Panc1 (cell line): Measurements from ENCODE around the gene ABCA8. TPM values are rescaled to one million over a fixed set of nuclear protein-coding genes. Genes with fewer than 3 reads are reported as not detected.

Source experiments
- ATAC-seq: fragments of 200-7000 bp; cut with Tn5 transposase; 2 replicates; pipeline ENCODE4 v1.9.1; 2020; ENCODE audit warnings: mild to moderate bottlenecking, moderate library complexity
- BruUV-seq: library from RNA; stranded (reverse); fragments of 400-500 nt; replicated peaks from 2 replicates; lab custom pipeline; 2021; lab: Mats Ljungman, UMichigan
- CTCF ChIA-PET: fragments of 300-600 bp; sonication (Branson Sonifier 250); formaldehyde crosslinking; loops from one replicate; lab custom pipeline; 2022; ENCODE audit warnings: antibody characterized with exemption; lab: Charles Lee
- POLR2A ChIA-PET: fragments of 300-600 bp; sonication (Branson Sonifier 250); formaldehyde crosslinking; loops from one replicate; lab custom pipeline; 2022; ENCODE audit warnings: antibody characterized with exemption; lab: Charles Lee
- DNase-seq: peaks from one replicate; pipeline ENCODE4 v3.0.0-alpha.2; 2010; ENCODE audit warnings: low read depth, low spot score
- H3K27ac ChIP-seq: 2 replicates; pipeline ENCODE4 v1.5.1; 2011; ENCODE audit warnings: mild to moderate bottlenecking, low read length, inconsistent platforms
- H3K27me3 ChIP-seq: fragments of 200-500 bp; sonication (Bioruptor generic); 2 replicates; pipeline ENCODE4 v1.6.0; 2014; ENCODE audit warnings: low read length, inconsistent platforms; ENCODE audit not compliant: control insufficient read depth, insufficient read depth
- H3K36me3 ChIP-seq: fragments of 200-500 bp; sonication (Bioruptor generic); 2 replicates; pipeline ENCODE4 v1.5.1; 2014; ENCODE audit warnings: inconsistent platforms, mild to moderate bottlenecking, low read length, moderate library complexity; ENCODE audit not compliant: control insufficient read depth, insufficient read depth
- H3K4me1 ChIP-seq: 2 replicates; pipeline ENCODE4 v1.5.1; 2011; ENCODE audit warnings: inconsistent platforms, mild to moderate bottlenecking, low read length, moderate library complexity; ENCODE audit not compliant: control insufficient read depth, insufficient read depth
- H3K4me3 ChIP-seq, 2 experiments: 2 replicates each; pipeline ENCODE4 v1.5.1; 2011 to 2012; ENCODE audit warnings: low read depth in 2 of 2, low read length in 2 of 2, mild to moderate bottlenecking in 2 of 2, inconsistent platforms in 1 of 2, moderate library complexity in 1 of 2
- H3K9me3 ChIP-seq: fragments of 200-500 bp; sonication (Bioruptor generic); 2 replicates; pipeline ENCODE4 v1.5.1; 2014; ENCODE audit warnings: low read depth, mild to moderate bottlenecking, inconsistent platforms, low read length, moderate library complexity; ENCODE audit not compliant: control insufficient read depth, insufficient read depth
- CTCF ChIP-seq: fragments of 450-650 bp; IDR thresholded peaks from 2 replicates; pipeline ENCODE4 v1.5.1; 2017; ENCODE audit warnings: mild to moderate bottlenecking
- POLR2AphosphoS5 ChIP-seq: IDR thresholded peaks from 2 replicates; pipeline ENCODE4 v1.6.1; 2012; ENCODE audit warnings: mild to moderate bottlenecking, low read depth, low read length, moderate library complexity
- REST ChIP-seq, 2 experiments: IDR thresholded peaks; 2 replicates each; pipeline ENCODE4 v1.6.1; 2011 to 2012; ENCODE audit warnings: low read depth in 2 of 2, control low read depth in 1 of 2, low read length in 1 of 2, mild to moderate bottlenecking in 1 of 2, moderate library complexity in 1 of 2; ENCODE audit not compliant: insufficient read depth in 1 of 2
- SIN3A ChIP-seq: IDR thresholded peaks from 2 replicates; pipeline ENCODE4 v1.6.1; 2012; ENCODE audit warnings: low read depth, mild to moderate bottlenecking, low read length, moderate library complexity, borderline replicate concordance; ENCODE audit not compliant: insufficient read depth
- TCF7L2 ChIP-seq: IDR thresholded peaks from 2 replicates; pipeline ENCODE4 v1.6.1; 2011; ENCODE audit warnings: mild to moderate bottlenecking, low read depth, low read length, inconsistent platforms
- in situ Hi-C: cut with HindIII; loops from 2 replicates; pipeline ENCODE4 v1.10.0; 2016; ENCODE audit warnings: low sequenced_read_pairs, low pct_unique_long_range_greater_than_20kb
- intact Hi-C: fragments of 100-400 bp; cut with micrococcal nuclease; formaldehyde crosslinking; loops from one replicate; pipeline ENCODE4 v1.10.0; 2022; ENCODE audit not compliant: unreplicated experiment
- total RNA-seq: library from RNA; stranded (reverse); gene quantifications from one replicate; pipeline ENCODE4 v1.2.1, GENCODE V29; 2021; ENCODE audit not compliant: unreplicated experiment

Gene ABCA8
- total RNA-seq, 1 experiment from 2014 or later, result 0.23 TPM

DNA sequence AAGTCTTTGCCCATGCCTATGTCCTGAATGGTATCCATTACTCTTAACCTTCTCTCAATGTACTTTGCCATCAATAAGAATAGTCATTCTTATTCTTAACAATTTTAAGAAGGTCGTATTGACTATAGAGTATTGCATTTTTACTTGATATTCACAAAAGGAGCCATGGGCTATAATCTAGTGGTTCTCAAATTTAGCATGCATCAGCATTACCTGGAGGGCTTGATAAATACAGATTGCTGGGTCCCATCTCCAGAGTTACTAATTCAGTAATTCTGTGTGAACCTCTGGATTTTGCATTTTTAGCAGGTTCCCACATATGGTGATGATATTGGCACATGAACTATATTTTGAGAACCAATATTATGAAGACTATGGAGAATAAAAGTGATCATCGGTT lies 89.6 kb downstream of the ABCA8 start:
- intact Hi-C loops, result no loop called here
- H3K4me3 ChIP-seq, result no peak overlapping the region
- no peaks in the 10 kb centered on the region; the same call in 1 of the 2 replicates for H3K36me3 ChIP-seq
- no peaks in the 10 kb centered on the region for H3K4me1 ChIP-seq
- ATAC-seq, result no peak
- DNase-seq, result no peak
- TF ChIP-seq CTCF, result no peak
- ChIA-PET CTCF (no interaction called here), POLR2A (no interaction called here)
- in situ Hi-C loops, result no loop called here
- H3K27ac ChIP-seq, result no peak overlapping the region
- no peaks in the 10 kb centered on the region for H3K9me3 ChIP-seq
- BruUV-seq, result no TSS peak
- H3K27me3 ChIP-seq, result no peaks in the 10 kb centered on the region

DNA sequence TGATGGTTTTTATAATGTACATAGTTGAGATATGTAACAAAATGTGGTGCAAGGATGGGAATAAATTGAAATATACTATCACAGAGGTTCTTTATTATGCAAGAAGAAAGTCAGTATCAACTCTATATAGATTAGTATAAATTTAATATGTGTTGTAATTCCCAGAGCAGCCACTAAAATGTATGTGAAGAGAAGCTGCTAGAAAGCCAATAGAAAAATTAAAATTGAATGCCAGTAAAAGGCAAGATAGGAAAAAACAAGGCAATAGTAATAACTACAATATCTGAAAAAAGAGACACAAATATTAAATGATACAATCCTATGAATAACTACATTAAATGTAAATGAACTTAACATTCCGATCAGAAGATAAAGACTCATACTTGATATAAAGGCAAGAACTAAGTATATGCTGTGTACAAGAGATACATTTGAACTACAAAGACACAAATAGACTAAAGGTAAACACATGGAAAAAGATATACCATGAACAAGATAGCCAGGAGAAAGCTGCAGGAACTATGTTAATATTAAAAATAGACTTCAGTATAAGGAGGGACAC lies 92.0 kb downstream of the ABCA8 start:
- intact Hi-C loops, result no loop called here
- no TSS peak for BruUV-seq
- Histone ChIP-seq H3K4me1 (no peaks in the 10 kb centered on the region), H3K9me3 (no peaks in the 10 kb centered on the region), H3K27ac (no peak overlapping the region), H3K36me3 (no peaks in the 10 kb centered on the region; the same call in 1 of the 2 replicates), H3K27me3 (no peaks in the 10 kb centered on the region), H3K4me3 (no peak overlapping the region)
- CTCF ChIA-PET, result no interaction called here
- DNase-seq (no peak), ATAC-seq (no peak)
- POLR2A ChIA-PET, result no interaction called here
- in situ Hi-C loops, result no loop called here
- TF ChIP-seq SIN3A (no peak), POLR2AphosphoS5 (no peak), TCF7L2 (no peak), REST (IDR thresholded peaks at IDR 0.05; ENCODE audit: insufficient read depth in 1 of 2, low read depth in 2 of 2, low read length in 1 of 2) (no peak), CTCF (no peak)
